ENCODE results near the gene CPEB2.

Gene CPEB2
- total RNA-seq, result 32.0 to 63.9 (median 41.8) reads per million in 3 donors

DNA sequence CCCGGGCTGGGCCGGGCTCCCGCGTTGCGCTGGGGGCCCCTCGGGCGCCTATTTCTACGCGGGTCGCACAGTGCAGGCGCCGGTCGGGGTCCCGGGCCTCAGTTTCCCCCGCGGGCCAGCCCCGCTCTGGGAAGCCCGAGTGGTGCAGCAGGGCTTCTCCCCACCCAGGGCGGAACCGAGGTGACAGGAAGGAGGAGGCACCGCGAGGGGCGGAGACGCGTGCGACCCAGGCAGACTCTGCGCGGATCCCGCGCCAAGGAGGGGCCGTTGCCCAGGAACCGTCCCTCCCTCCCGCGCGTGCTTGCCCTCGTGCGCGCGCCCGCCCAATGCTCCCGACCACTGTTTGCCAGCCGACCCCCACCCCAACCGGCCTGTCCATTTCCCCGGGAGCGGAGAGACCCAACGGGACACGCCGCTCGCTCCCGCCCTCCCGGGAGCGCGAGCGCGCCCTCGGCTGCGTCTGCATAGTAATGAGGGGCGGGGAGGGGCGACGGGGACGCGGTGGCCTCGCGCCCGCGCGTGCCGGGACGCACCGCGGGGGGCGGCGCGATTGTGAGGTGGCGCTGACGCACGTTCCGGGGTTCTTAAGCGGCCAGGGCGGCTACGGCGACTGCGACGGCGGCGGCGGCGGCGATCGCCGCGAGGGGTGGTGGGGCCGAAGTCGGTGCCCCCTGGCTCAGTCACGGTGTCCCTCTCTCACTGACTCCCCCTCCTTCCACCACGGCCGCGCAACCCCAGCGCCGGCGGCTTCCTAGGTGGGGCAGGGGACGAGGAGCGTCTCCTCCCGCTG lies at the start of gene CPEB2:
TSS of gene CPEB2 (plus strand) at position 613 of the 790 bp plus-strand sequence. CDS start 193 bp downstream, outside the sequence.
- peak within 1 kb of the TSS; percentile 85 for H3K4me3 ChIP-seq (ENCODE audit: insufficient read depth, low read depth, low read length, poor library complexity, severe bottlenecking)
- H3K4me1 ChIP-seq (ENCODE audit: control insufficient read depth, insufficient read depth, low read length, poor library complexity, severe bottlenecking), result no peaks in the 10 kb centered on the region
- peak within 1 kb of the TSS; percentile 100 for H3K27ac ChIP-seq (ENCODE audit: insufficient read depth, low read length, poor library complexity, severe bottlenecking)
- no peaks in the 10 kb centered on the region for H3K9me3 ChIP-seq (ENCODE audit: control insufficient read depth, low read length)
- H3K36me3 ChIP-seq (ENCODE audit: control insufficient read depth, insufficient read depth, low read length), result no peaks in the 10 kb centered on the region
- peak; percentile 79 to 86 (median 84) for DNase-seq
- H3K27me3 ChIP-seq (replicated peaks; ENCODE audit: control insufficient read depth, insufficient read depth, low read length, poor library complexity, severe bottlenecking), result no peaks in the 10 kb centered on the region

DNA sequence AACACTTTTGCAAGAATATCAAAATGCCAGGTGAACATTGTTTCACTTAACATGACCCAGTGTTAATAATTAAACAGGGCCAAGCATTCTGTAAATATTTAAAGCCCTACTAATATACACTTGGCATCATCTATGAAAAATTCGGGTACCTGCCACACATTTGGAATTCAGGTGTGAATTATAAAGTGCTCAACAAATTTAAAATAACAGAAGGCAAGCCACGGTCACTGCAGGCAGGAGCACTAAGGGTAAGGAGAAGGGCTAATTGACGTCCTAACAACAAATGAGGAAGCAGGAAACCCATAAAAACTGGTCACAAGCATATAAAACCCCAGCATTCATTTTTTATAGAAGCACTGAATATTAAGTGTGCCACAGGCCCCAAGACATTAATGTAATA lies 43.8 kb upstream of the CPEB2 start:
- Histone ChIP-seq H3K4me3 (ENCODE audit: insufficient read depth, low read depth, low read length, poor library complexity, severe bottlenecking) (no peak overlapping the region), H3K36me3 (ENCODE audit: control insufficient read depth, insufficient read depth, low read length) (no peaks in the 10 kb centered on the region), H3K27me3 (replicated peaks; ENCODE audit: control insufficient read depth, insufficient read depth, low read length, poor library complexity, severe bottlenecking) (no peaks in the 10 kb centered on the region), H3K9me3 (ENCODE audit: control insufficient read depth, low read length) (no peaks in the 10 kb centered on the region), H3K27ac (ENCODE audit: insufficient read depth, low read length, poor library complexity, severe bottlenecking) (no peak overlapping the region), H3K4me1 (ENCODE audit: control insufficient read depth, insufficient read depth, low read length, poor library complexity, severe bottlenecking) (no peaks in the 10 kb centered on the region)
- no peak for DNase-seq

DNA sequence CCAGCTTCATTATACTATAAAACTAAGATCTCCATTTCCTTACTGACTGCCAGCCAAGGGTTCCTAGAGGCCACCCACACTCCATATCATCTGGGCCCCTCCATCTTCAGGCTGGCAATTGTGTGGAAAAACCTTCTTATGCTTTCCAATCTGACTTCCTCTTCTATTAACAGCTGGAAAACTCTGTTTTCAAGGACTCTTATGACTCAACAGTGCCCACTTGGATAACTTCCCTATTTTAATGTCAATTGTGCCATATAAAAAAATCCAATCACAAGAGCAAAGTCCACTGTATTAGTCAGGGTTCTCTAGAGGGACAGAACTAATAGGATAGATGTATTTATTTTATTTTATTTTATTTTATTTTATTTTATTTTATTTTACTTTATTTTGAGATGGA lies 41.0 kb upstream of the CPEB2 start:
- no peak for DNase-seq
- no peak overlapping the region for H3K27ac ChIP-seq (ENCODE audit: insufficient read depth, low read length, poor library complexity, severe bottlenecking)
- no peaks in the 10 kb centered on the region for H3K9me3 ChIP-seq (ENCODE audit: control insufficient read depth, low read length)
- H3K4me3 ChIP-seq (ENCODE audit: insufficient read depth, low read depth, low read length, poor library complexity, severe bottlenecking), result no peak overlapping the region
- H3K36me3 ChIP-seq (ENCODE audit: control insufficient read depth, insufficient read depth, low read length), result no peaks in the 10 kb centered on the region
- no peaks in the 10 kb centered on the region for H3K4me1 ChIP-seq (ENCODE audit: control insufficient read depth, insufficient read depth, low read length, poor library complexity, severe bottlenecking)
- no peaks in the 10 kb centered on the region for H3K27me3 ChIP-seq (replicated peaks; ENCODE audit: control insufficient read depth, insufficient read depth, low read length, poor library complexity, severe bottlenecking)

DNA sequence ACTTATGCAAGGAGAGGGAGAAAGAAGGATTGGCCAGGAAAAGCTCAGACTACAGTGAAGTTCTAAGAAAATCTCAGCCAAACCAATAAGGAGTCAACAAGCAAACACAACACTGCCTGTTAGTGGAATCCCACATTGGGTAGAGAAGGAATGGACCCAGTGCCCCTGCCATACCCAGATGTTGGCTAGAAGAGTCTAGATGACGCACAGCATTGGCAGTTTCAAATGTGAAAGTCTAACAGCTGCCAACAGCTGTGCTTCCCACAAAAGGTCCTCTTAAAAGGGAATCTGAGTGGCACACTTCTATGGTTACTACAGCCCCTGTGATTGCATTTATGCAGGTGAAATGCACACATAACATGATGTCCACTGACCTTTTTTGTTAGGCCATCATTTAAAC lies 37.2 kb upstream of the CPEB2 start:
- Histone ChIP-seq H3K27ac (ENCODE audit: insufficient read depth, low read length, poor library complexity, severe bottlenecking) (no peak overlapping the region), H3K27me3 (replicated peaks; ENCODE audit: control insufficient read depth, insufficient read depth, low read length, poor library complexity, severe bottlenecking) (no peaks in the 10 kb centered on the region), H3K36me3 (ENCODE audit: control insufficient read depth, insufficient read depth, low read length) (no peaks in the 10 kb centered on the region), H3K4me1 (ENCODE audit: control insufficient read depth, insufficient read depth, low read length, poor library complexity, severe bottlenecking) (no peaks in the 10 kb centered on the region), H3K9me3 (ENCODE audit: control insufficient read depth, low read length) (no peaks in the 10 kb centered on the region), H3K4me3 (ENCODE audit: insufficient read depth, low read depth, low read length, poor library complexity, severe bottlenecking) (no peak overlapping the region)
- no peak for DNase-seq

DNA sequence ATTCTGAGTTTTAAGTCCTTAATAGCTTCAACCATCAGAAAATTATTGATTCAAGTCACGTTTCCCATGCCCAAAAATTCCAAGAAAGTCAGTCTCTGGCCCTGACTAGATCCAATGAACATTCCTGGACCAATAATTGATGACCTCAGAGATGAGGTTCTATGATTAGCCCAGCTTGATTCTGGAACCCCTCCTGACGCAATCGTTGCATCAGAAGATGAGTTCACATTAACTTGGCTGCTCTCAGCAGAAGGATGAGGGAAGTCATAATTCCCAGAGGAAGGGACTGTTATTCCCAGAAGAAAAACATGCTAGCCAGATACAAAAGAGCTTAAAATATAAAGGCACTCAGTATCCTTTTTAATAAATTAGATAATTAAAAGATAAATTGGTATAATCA lies 34.3 kb upstream of the CPEB2 start:
- Histone ChIP-seq H3K9me3 (ENCODE audit: control insufficient read depth, low read length) (no peaks in the 10 kb centered on the region), H3K27me3 (replicated peaks; ENCODE audit: control insufficient read depth, insufficient read depth, low read length, poor library complexity, severe bottlenecking) (no peaks in the 10 kb centered on the region), H3K4me1 (ENCODE audit: control insufficient read depth, insufficient read depth, low read length, poor library complexity, severe bottlenecking) (no peaks in the 10 kb centered on the region), H3K36me3 (ENCODE audit: control insufficient read depth, insufficient read depth, low read length) (no peaks in the 10 kb centered on the region), H3K4me3 (ENCODE audit: insufficient read depth, low read depth, low read length, poor library complexity, severe bottlenecking) (no peak overlapping the region), H3K27ac (ENCODE audit: insufficient read depth, low read length, poor library complexity, severe bottlenecking) (no peak overlapping the region)
- DNase-seq, result no peak

DNA sequence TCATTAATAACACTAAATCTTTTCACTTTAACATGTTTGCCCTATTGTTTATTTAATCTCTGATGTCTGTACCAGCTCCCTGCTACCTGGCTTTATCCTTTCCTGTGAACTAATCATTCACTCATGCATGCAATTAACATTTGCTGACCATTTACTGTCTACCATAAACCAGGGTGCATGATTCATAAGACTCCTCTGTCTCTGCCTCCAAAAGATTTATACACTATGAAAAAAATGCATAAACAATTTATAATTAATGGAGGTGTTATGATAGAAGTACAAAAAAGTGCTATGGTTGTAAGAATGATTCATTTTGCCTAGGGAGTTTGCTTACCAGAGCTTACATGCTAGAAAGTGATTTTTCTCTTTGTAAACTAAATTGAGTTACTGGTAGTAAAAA lies 24.5 kb upstream of the CPEB2 start:
- H3K9me3 ChIP-seq (ENCODE audit: control insufficient read depth, low read length), result no peaks in the 10 kb centered on the region
- no peak for DNase-seq
- H3K27ac ChIP-seq (ENCODE audit: insufficient read depth, low read length, poor library complexity, severe bottlenecking), result no peak overlapping the region
- no peak overlapping the region for H3K4me3 ChIP-seq (ENCODE audit: insufficient read depth, low read depth, low read length, poor library complexity, severe bottlenecking)
- H3K27me3 ChIP-seq (replicated peaks; ENCODE audit: control insufficient read depth, insufficient read depth, low read length, poor library complexity, severe bottlenecking), result no peaks in the 10 kb centered on the region
- H3K36me3 ChIP-seq (ENCODE audit: control insufficient read depth, insufficient read depth, low read length), result no peaks in the 10 kb centered on the region
- H3K4me1 ChIP-seq (ENCODE audit: control insufficient read depth, insufficient read depth, low read length, poor library complexity, severe bottlenecking), result no peaks in the 10 kb centered on the region

DNA sequence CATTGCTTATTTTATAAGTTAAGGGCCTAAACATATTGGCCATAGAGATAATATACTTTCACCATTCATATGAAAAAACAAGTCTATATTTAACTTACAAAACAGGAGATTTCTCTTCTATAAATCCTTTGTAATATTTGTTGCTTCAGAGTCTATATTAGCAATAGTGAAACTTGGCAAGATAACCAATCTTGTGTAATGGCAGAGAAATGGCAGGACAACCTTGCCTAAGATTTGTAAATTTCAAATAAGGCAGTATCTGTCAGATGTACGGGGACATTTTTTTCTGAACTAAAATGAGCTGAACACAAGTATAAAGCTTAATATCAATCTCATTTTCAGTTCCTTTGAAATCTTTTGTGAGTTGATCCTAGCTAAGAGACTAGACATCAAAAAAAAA lies 17.8 kb upstream of the CPEB2 start:
- DNase-seq, result no peak
- Histone ChIP-seq H3K4me1 (ENCODE audit: control insufficient read depth, insufficient read depth, low read length, poor library complexity, severe bottlenecking) (no peaks in the 10 kb centered on the region), H3K4me3 (ENCODE audit: insufficient read depth, low read depth, low read length, poor library complexity, severe bottlenecking) (no peak overlapping the region), H3K36me3 (ENCODE audit: control insufficient read depth, insufficient read depth, low read length) (no peaks in the 10 kb centered on the region), H3K27me3 (replicated peaks; ENCODE audit: control insufficient read depth, insufficient read depth, low read length, poor library complexity, severe bottlenecking) (no peaks in the 10 kb centered on the region), H3K27ac (ENCODE audit: insufficient read depth, low read length, poor library complexity, severe bottlenecking) (no peak overlapping the region), H3K9me3 (ENCODE audit: control insufficient read depth, low read length) (no peaks in the 10 kb centered on the region)

DNA sequence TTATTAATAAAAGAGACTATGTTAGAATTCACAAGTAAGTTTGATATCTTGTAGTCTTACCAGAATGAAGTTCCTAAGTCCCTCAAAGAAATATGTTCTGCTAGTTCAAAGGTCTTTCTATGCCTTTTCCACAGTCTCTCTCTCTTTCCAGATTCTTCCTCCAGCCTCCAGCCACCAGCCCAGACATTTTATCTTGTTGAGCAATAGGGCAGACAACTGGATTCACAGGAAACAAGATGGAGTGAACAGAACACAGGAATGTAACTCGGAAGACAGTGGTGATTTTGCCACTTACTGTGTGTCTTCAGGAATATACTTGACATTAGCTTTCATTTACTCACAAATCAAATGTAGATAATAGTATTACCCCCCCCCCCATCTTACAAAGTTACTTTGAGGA lies 17.1 kb upstream of the CPEB2 start:
- Histone ChIP-seq H3K27me3 (replicated peaks; ENCODE audit: control insufficient read depth, insufficient read depth, low read length, poor library complexity, severe bottlenecking) (no peaks in the 10 kb centered on the region), H3K4me1 (ENCODE audit: control insufficient read depth, insufficient read depth, low read length, poor library complexity, severe bottlenecking) (no peaks in the 10 kb centered on the region)
- DNase-seq, result no peak

DNA sequence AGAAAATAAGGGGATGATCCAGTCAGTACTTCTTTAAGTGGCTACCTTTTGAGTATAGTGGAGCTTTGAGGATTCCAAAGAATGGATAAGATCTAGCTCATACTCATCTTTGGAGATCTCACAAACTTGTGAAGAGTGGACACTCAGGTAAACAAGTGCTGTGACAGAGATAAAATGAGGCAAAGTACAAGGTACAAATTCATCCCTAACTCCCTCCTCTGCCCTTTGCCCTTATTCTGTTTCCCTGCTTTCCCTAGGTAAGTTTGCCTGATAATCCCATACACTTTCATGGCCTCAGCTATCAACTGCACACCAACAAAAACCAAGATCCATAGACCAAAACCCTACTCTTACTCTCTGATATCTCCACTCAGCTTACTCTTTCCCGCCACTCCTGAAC lies 16.4 kb upstream of the CPEB2 start:
- DNase-seq, result no peak
- no peaks in the 10 kb centered on the region for H3K36me3 ChIP-seq (ENCODE audit: control insufficient read depth, insufficient read depth, low read length)

More for the DNA sequence above, 17.1 kb upstream of the CPEB2 start:
- no peak overlapping the region for H3K4me3 ChIP-seq (ENCODE audit: insufficient read depth, low read depth, low read length, poor library complexity, severe bottlenecking)
- H3K36me3 ChIP-seq (ENCODE audit: control insufficient read depth, insufficient read depth, low read length), result no peaks in the 10 kb centered on the region
- H3K27ac ChIP-seq (ENCODE audit: insufficient read depth, low read length, poor library complexity, severe bottlenecking), result no peak overlapping the region
- H3K9me3 ChIP-seq (ENCODE audit: control insufficient read depth, low read length), result no peaks in the 10 kb centered on the region

DNA sequence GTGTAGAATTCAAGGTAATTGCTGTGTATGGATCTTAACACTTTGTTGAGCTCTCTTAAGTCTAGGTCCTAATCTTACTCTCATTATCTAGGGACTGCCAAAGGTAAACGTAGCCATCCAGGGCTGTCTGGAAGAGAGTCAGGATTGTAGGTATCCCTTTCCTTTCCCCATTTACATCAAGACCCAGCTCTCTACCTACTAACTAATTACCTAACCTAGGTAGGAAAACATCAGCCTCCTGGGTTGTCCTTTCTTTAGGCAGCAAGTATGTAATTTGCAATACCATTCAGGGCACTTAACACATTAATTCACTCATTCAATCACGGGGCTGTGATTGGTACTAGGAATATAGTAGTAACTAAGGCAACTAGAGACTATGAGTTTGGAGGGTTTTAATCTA lies 15.2 kb upstream of the CPEB2 start:
- Histone ChIP-seq H3K27ac (ENCODE audit: insufficient read depth, low read length, poor library complexity, severe bottlenecking) (no peak overlapping the region), H3K4me1 (ENCODE audit: control insufficient read depth, insufficient read depth, low read length, poor library complexity, severe bottlenecking) (no peaks in the 10 kb centered on the region), H3K27me3 (replicated peaks; ENCODE audit: control insufficient read depth, insufficient read depth, low read length, poor library complexity, severe bottlenecking) (no peaks in the 10 kb centered on the region), H3K4me3 (ENCODE audit: insufficient read depth, low read depth, low read length, poor library complexity, severe bottlenecking) (no peak overlapping the region), H3K9me3 (ENCODE audit: control insufficient read depth, low read length) (no peaks in the 10 kb centered on the region), H3K36me3 (ENCODE audit: control insufficient read depth, insufficient read depth, low read length) (no peaks in the 10 kb centered on the region)
- no peak for DNase-seq

More for the DNA sequence above, 16.4 kb upstream of the CPEB2 start:
- Histone ChIP-seq H3K27ac (ENCODE audit: insufficient read depth, low read length, poor library complexity, severe bottlenecking) (no peak overlapping the region), H3K9me3 (ENCODE audit: control insufficient read depth, low read length) (no peaks in the 10 kb centered on the region), H3K27me3 (replicated peaks; ENCODE audit: control insufficient read depth, insufficient read depth, low read length, poor library complexity, severe bottlenecking) (no peaks in the 10 kb centered on the region), H3K4me3 (ENCODE audit: insufficient read depth, low read depth, low read length, poor library complexity, severe bottlenecking) (no peak overlapping the region), H3K4me1 (ENCODE audit: control insufficient read depth, insufficient read depth, low read length, poor library complexity, severe bottlenecking) (no peaks in the 10 kb centered on the region)
